ENCODE results near the gene NEAT1. TPM values are rescaled to one million over a fixed set of nuclear protein-coding genes. Genes with fewer than 3 reads are reported as not detected.
"Not testable (repeated sequence)": the region's sequence is repeated elsewhere in the genome, so short reads cannot be mapped to it uniquely, and the experiment has no call there.

NEAT1 gene
- total RNA-seq, 1 donor from 2014 or later = 308 TPM

DNA sequence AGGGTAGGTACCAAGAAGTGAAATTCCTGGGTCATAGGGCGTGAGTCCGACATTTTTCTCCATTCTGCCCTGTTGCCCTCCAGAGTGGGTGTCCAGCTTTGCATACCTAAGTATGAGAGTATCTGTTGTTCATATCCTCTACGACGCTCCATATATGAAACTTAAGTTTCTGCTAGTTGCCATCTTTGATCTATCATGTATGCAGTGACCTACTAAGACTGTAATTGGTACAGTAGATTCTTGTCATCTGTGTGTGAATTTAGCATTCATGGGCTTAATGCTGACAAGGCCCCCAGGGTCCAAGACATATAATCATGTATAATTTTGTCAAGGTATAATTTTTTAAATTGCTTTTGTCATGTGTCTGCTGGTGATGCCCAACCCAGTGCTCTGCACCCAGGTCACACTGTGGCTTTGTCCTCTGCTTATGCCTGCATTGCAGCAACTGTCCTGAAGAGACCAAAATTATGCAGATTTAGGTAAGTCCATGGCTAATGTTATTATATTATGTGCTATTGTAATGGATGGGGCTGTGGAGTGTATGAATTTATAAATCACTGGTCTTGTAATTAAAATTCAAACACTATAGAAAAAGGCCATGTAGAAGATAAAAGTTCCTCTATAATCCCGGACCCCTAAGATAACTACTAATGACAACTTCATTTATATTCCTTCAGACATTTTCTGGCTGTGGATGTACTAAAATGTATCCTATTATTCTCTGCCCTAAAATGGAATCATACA, 12.2 kb downstream of the NEAT1 start:
- DNase-seq = no peak

DNA sequence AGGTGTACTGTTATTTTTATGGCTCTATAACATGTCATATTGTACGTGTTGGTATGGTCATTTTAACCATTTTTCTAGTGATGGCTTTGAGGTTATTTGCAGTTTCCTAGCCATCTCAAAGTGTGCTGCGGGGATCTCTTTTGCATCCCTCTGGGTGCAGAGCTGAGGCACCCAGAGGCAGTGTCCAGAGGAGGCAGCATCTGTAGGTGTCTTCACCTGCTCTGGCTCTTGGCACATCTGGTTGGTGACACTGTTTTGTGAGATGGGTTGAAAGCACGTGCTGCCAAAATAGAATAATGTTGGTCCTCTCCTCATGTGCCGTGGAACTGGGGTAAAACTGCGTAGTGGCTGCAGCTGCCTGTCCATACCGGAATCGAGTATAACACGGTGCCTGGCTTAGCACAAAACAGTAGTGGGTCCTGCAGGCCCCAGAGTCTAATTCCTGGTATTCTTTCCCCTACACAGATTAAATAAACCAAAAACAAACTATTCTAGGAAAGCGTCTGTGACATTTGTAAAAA, 12.9 kb downstream of the NEAT1 start:
- DNase-seq = no peak

DNA sequence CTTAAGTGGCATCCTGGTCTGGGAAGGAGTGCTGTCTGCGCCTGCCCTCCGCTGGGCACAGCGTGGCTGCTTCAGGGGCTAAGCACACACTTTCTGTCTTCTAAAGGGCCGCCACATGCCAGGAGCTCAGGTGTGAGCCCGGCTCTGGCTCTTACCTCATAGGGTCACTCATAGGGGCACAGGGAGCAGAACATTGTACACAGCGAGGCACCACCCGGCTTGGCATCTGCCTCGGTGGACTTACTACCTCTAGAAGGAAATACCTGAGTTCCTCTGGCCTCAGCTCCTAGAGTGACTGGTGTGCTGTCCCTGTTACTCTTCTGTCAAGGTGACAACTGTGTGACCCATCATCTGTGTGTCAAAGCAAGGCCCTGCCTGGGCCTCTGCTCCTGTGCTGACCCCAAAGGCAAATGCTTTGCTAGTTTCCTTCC, 13.4 kb downstream of the NEAT1 start:
- no peak for DNase-seq

DNA sequence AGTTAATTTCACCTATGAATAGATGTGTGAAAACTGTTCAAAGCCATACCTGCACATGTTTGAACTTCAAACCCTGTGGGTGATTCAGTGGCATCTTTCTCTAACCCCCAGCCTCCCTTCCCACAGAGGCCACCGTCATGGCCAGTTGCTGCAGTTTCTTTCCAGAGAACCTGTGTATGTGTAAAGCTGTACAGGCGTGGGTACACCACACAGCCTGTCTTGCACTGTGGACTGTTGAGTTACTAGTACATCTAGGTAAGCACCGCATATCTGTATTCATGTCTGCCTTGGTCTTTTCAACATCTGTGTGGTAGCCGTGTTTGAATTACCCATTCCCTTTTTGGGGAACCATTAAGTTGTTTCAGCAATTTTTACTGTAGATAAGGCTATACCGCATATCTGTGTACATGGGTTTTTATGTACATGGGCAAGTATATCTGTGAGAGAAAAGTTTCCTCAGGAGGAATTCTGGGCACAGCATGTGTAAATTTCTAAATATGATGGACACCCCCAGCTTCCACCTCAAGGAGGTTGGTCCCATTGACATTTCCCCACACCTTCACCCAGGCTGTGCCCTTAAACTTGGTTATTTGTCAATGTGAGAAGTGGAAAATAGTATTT, 13.9 kb downstream of the NEAT1 start:
- DNase-seq = no peak

DNA sequence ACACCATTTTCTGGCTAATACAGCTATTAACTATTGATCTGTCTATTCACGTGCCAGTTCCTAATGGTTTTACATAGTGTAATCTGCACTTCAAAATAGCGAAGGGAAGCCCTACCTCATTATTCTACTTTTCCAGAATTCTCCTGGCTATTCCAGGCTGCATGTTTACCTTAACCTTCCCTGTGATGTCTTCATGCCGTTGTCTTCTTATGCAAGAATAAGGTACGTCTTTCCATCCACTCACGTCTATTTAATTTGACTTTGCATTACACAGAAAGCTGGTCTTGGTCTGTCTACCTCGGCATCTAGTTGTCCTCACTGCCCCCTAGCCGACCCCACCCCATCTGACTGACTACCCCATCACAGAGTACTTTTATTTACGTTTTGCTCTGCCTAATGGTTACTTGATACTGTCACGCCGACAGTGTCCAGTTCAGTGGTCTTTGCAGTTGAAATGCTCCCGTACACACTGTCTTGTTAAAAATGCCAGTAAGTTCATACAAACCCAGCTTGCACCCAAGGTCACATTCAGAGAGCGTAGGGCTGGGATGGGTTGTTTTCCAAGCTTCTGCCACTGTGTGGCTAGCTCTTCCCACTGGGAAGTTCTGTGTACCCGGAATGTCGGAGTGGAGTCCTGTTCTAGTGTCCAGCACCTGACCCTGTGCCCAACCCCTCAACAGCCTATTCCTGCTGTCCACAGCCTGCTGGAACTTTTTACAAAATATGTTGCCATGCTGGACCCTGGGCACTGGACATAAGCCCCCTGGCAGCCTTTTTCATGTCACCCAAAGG, 15.0 kb downstream of the NEAT1 start:
- DNase-seq = no peak

DNA sequence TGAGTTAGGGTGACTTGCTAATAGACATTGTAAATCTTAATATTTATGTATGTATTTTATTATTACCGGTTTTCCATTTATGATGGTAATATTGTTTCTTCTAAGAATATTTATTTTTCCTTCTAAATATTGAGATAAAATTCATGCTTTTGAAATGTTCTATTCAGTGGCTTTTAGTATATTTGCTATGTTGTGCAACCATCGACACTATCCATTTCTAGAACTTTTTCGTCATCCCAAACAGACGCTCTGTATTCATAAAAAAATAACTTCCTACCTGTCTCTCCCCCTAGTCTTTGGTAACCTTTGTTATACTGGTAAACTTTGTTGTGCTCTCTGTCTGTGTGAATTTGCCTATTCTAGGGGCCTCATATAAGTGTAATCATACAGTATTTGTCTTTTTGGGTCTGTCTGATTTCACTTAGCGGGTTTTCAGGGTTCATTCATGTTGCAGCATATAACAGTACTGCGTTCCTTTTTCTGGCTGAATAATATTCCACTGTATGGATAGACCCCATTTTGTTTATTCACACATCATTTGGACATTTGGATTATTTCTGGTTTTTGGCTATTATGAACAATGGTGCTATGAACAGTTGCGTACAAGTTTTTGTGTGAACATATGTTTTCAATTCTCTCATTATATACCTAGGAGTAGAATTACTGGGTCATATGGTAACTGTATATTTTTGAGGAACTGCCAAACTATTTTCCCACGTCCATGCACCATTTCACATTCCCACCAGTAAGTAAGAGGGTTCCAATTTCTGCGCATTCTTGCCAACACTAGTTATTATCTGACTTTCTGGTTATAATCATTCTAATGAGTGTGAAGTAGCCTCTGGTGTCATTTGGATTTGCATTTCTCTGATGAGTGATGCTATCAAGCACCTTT, 15.9 kb downstream of the NEAT1 start:
- DNase-seq = no peak

DNA sequence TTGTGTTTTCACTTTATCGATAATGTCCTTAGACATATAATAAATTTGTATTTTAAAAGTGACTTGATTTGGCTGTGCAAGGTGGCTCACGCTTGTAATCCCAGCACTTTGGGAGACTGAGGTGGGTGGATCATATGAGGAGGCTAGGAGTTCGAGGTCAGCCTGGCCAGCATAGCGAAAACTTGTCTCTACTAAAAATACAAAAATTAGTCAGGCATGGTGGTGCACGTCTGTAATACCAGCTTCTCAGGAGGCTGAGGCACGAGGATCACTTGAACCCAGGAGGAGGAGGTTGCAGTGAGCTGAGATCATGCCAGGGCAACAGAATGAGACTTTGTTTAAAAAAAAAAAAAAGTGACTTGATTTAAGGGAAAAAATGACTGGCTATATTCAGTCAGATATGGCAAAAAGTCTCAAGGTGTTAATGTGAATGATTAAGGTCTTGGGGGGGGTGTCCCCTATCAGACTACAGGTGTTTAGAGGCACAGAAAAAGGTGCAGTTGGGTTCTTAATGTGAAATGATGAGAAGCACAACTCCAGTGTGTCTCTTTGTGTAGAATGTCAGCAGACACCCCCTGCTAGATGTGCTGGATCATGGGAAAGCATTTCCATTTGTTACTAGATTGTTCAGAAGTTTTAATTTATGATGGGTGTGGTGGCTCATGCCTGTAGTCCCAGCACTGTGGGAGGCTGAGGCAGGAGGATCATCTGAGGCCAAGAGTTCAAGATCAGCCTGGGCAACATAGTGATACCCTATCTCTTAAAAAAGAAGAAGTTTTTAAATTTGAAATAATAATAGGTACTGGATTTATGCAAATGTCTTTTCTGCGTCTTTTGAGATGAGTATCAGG, 17.0 kb downstream of the NEAT1 start:
- no peak for DNase-seq

DNA sequence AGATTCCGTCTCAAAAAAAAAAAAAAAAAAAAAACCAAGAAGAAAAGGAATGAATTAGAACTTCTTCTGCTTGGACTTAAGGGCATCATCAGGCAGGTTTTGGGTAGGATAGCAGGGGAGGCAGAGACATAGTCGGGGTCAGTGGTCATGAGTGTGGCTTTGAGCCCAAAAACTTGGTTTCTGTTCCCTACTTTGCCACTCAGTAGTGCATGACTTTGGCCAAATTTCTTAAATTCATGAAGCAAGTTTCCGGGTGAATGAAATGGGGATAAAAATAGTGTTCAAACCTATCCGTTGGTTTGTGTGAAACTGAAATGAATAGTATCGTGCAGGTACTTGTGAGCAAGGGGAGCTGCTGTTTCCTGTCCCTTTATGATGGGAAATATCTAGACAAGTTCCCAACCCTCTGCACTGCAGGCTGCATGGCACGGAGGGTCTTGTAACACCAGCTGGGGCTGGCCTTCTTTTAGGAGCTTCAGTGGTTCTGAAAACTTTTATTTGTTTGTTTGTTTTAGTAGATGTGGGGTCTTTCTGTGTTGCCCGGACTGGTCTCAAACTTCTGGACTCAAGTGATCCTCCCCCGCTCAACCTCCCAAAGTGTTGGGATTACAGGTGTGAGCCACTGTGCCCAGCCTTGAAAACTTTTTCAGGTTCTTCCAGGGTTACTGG, 18.4 kb downstream of the NEAT1 start:
- DNase-seq = no peak

DNA sequence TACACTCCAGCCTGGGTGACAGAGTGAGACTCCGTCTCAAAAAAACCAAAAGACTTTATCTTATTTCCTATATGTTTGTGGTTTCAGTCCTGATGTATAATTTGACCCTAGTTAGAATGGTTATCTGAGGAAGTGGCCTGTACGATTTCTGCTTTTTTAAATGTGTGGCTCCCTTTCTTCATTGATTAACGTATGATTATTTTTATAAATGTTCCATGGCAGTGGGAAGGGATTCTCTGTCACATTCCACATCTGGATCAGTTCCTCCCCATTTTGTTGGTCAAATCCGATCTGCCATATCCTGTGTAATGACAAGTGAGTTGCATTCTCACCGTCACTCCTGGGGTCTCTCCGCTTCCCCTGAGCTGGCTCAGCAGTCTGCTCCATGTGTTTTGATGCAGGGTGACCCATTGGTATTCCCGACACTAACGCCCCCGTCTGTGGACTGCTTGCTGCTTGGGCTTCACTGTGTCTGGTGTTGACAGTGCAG, 20.3 kb downstream of the NEAT1 start:
- no peak for DNase-seq

DNA sequence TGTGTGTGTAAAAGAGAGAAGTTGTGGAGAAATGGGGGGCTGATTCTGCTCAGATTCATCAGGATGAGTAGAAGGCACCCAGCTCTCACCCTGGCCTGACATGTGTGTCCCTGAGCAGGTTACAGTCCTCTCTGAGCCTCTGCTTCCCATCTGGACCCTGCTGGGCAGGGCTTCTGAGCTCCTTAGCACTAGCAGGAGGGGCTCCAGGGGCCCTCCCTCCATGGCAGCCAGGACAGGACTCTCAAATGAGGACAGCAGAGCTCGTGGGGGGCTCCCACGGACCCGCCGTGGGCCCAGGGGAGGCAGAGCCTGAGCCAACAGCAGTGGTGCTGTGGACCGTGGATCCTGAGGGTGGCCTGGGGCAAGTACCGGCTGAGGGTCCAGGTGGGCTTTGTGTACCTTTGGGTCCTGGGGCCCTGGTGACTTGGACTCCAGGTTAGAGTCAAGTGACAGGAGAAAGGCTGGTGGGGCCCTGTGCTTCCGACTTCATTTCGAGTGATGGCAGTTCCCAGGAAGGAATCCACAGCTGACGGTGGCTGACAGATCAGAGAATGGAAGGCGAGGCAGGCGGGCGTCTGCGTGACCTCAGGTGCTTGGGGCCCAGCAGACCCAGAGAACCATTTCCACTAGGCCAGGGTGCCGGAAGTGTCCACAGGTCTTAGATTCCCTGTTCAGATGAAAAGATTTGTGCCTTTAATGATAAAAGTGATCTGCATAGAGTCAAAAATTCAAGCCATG, 21.9 kb downstream of the NEAT1 start:
- DNase-seq = no peak

DNA sequence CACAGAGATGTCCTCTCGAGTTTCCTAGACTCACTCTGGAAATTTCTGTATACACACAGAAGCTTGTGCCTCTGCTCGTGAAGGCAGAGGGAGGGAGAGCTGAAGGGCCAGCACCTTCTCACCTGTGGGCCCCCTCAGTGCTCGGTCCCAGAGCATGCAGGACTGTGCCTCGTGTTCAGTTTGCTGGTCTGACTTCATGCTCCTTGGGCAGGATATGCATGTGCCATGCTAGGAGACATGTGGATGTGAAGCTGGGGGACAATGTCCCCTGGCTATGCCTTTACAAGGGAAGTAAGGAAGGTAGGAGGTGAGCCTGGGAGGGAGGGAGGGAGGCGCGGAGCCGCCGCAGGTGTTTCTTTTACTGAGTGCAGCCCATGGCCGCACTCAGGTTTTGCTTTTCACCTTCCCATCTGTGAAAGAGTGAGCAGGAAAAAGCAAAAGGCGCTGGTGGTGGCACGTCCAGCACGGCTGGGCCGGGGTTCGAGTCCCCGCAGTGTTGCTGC, 22.6 kb downstream of the NEAT1 start:
- no peak for DNase-seq

DNA sequence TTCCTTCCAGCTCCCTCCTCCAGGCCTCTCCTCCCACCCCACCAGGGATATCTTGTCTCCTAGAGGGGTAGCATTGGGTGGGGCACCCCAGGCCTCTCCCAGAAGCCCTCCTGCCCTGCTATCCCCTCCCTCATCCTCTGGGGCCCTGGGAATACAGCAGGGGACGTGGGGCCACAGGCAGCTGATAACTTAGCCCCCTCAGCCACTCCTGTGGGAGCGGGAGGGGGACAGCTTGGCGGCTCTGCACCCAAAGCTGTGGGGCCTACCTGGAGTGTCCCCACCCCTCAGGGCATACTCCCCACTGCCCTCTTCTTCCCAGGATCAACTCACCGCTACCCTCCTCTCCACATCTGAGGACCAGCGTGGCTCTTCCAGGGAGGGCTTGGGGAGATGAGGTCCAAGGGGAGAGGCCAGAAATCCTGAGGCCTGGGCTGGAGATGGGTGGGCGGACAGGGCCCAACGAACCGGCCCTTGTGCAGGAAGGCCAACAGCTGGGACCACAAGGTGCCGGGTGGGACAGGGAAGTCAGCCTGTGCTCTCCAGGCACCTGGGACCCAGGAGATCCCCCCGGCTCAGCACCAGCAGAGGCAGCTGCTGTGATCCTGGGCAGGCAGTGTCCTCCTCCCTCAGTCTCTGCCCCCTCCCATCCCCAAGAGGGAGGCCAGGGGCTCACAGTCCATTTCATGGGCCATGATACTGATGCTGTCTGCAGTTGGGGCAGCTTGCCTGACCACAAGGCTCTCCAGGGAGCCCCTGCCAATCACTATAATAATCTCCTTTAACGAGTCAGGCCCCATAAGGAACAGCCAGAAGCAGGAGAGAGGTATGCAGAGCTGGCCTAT, 23.2 kb downstream of the NEAT1 start:
- no peak for DNase-seq

DNA sequence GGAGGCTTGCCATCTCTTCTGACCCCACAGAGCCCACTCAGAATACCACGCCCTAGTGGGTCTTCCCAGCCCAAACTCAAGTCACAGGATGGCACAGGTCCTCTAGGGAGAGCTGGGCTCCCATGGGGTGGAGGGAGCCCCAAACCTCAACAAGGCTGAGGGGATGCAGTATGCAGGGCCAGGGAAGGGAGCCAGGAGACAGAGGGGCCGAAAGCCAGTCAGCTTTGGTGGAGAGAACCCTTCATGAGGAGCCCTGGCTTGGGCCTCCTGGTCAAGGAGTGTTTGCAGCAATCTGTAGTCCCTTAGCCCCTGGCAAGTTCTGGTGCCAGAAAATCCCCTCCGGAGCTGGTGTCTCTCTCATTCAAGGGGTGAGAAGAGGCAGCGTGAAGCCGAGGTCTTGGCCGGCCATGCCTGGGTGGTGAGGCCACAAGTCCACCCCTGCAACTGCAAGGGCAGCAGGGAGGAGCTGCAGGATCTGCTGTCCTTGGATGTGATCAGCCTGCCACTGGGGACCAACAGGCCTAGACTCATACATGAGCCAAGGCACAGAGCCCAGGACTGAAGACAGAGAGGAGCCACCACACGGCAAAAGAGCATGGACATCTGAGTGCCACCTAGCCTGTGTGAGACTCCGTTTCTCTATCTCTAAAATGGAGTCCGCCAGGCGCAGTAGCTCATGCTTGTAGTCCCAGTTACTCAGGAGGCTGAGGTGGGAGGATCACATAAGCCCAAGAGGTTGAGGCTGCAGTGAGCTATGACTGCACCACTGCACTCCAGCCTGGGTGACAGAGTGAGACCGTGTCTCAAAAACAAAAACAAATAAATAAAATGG, 24.1 kb downstream of the NEAT1 start:
- DNase-seq = no peak

DNA sequence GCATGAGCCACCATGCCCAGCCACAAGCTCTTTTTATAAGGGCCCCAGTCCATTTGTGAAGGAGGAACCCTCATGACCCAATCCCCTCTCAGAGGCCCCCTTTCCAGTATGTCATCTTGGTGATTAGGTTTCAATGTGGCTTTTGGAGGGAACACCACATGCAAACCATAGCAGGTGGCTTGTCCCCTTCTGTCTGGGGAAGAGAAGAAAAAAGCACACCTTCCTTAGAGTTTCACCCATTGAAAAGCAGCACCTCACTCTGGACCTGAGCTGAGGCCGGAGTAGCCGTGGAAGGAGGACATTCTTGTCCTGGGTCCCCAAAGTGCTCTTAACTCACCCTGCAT, 25.4 kb downstream of the NEAT1 start:
- DNase-seq = no peak

DNA sequence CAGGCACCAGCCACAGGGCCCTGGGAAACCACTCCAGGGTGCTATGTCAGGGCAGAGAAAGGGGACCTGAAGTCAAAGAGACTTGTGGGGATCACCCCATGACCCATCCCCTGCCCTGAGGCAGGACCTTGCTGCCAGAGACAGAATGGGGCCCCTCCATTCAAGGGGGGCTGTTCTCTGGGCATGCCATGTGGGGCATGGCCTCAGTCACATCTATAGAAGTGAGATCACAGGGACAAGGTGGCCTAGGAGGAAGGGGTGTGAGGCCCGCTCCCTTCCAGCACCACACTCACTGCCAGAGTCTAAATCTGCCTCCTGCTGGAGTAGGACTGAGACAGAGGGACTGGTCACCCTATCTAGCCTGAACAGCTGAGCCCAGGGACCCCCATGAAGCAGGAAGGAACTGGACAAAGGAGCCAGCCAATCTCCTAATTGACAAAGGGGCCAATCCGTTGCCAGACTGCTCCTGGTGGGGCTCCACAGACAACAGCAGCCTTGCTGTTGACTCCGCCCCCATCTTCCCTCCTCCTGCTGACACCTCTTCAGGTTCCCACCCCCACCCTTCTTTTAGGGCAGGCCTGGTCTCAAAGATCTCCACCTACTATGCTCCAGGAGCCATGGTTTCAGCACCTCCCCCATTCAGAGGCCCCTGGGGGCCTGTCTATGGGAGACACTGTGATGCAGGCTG, 26.0 kb downstream of the NEAT1 start:
- DNase-seq = no peak

DNA sequence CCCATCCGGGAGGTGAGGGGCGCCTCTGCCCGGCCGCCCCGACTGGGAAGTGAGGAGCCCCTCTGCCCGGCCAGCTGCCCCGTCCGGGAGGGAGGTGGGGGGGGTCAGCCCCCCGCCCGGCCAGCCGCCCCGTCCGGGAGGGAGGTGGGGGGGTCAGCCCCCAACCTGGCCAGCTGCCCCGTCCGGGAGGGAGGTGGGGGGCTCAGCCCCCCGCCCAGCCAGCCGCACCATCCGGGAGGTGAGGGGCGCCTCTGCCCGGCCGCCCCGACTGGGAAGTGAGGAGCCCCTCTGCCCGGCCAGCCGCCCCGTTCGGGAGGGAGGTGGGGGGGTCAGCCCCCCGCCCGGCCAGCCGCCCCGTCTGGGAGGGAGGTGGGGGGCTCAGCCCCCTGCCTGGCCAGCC, 28.7 kb downstream of the NEAT1 start:
- not testable (repeated sequence) for DNase-seq

DNA sequence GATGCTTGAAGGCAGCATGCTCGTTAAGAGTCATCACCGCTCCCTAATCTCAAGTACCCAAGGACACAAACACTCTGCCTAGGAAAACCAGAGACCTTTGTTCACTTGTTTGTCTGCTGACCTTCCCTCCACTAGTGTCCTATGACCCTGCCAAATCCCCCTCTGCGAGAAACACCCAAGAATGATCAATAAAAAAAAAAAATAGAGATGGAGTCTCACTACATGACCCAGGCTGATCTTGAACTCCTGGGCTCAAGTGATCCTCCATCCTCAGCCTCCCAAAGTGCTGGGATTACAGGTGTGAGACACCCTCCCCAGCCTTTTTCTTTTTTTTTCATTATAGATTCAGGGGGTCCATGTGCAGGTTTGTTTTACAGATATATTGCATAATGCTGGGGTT, 29.7 kb downstream of the NEAT1 start:
- DNase-seq = not testable (repeated sequence)

Measured in skin of body (tissue), 2 donors.